GM12875 (cell line): ENCODE data around the gene HASPIN.

Source experiments
- H3K4me3 ChIP-seq: one replicate; pipeline ENCODE4 v1.5.1; 2011; ENCODE audit warnings: low read depth, low read length, control low read depth
- TF ChIP-seq, protein P1 (sequence below): IDR thresholded peaks from 2 replicates; pipeline ENCODE4 v1.5.1; 2011; ENCODE audit warnings: low read depth, mild to moderate bottlenecking, control low read depth, inconsistent platforms, low read length, moderate library complexity, borderline replicate concordance; ENCODE audit not compliant: insufficient read depth

HASPIN gene

DNA sequence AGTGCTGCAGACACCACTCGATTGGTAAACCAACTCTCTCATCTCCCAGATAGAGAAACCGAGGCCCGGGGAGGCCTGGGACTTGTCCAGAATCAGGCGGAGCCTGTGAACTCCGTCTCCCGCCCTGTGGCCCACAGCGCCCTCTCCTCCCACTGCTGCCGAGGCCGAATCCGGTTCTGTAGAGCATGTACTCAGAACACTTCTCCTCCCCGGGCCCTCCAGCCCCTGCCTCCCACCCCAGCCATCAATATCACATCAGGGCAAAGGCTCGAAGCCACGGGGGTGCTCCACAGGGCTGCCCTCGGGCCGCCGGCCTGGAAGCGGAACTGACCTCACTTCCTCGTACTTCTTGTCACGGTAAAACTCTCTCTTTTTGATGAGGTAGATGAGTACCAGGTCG, 42.1 kb upstream of the HASPIN start:
- no peak overlapping the region for H3K4me3 ChIP-seq
- TF ChIP-seq, protein P1, sequence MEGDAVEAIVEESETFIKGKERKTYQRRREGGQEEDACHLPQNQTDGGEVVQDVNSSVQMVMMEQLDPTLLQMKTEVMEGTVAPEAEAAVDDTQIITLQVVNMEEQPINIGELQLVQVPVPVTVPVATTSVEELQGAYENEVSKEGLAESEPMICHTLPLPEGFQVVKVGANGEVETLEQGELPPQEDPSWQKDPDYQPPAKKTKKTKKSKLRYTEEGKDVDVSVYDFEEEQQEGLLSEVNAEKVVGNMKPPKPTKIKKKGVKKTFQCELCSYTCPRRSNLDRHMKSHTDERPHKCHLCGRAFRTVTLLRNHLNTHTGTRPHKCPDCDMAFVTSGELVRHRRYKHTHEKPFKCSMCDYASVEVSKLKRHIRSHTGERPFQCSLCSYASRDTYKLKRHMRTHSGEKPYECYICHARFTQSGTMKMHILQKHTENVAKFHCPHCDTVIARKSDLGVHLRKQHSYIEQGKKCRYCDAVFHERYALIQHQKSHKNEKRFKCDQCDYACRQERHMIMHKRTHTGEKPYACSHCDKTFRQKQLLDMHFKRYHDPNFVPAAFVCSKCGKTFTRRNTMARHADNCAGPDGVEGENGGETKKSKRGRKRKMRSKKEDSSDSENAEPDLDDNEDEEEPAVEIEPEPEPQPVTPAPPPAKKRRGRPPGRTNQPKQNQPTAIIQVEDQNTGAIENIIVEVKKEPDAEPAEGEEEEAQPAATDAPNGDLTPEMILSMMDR = no peak

GRCh38 chr17:3682033-3682432, 41.7 kb upstream of the HASPIN start:
- TF ChIP-seq, protein P1 = no peak

GRCh38 chr17:3683054-3683511, 40.6 kb upstream of the HASPIN start:
- H3K4me3 ChIP-seq = no peak overlapping the region
- TF ChIP-seq, protein P1 = peak; percentile 98

More at GRCh38 chr17:3682033-3682432, 41.7 kb upstream of the HASPIN start:
- H3K4me3 ChIP-seq = no peak overlapping the region

DNA sequence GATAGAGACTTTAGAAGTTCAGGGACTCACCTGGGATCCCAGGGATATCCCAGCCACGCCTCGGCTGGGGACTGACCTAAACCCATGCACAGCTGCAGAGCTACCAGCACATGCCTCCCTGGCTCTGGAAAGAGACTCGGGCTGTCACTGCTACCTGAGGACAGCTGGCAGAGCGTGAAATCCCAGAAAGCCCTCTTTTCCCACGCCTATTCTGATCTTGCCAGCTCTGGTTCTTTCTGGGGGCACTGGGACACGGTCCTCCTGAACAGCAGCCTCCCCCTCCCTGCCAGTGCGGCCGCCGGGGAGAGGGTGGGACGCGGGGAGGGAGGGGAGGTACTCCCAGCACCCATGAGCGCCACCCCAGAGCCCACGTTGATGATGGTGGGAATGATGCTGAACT, 38.5 kb upstream of the HASPIN start:
- TF ChIP-seq, protein P1 = no peak
- H3K4me3 ChIP-seq = no peak overlapping the region

DNA sequence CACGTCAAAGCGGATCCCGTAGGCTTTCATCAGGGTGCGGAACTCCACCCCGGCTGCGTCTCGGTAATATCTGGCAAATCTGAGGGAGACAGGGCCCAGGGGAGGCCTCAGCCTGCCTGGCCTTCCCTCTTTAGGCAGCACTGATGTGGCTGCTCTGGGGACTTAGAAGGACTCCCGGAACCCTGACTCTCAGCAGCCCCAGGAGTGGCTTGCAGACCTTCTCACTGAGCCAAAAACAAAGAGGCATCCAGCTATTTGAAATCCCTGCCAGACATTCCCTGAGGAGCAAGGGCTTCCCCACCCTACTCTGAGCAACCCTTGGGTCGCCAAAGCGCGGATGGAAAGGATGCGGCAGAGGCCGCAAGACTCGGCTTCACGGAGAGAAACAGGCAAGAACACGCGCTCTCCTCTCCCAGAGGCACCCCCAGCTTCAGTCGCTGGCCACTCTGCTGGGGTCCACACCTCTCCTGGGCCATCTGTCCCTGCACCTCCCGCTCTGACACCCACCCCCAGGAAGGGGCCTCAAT, 35.6 kb upstream of the HASPIN start:
- no peak overlapping the region for H3K4me3 ChIP-seq
- TF ChIP-seq, protein P1 = no peak

GRCh38 chr17:3688852-3689261, 34.8 kb upstream of the HASPIN start:
- H3K4me3 ChIP-seq = no peak overlapping the region
- TF ChIP-seq, protein P1 = no peak

DNA sequence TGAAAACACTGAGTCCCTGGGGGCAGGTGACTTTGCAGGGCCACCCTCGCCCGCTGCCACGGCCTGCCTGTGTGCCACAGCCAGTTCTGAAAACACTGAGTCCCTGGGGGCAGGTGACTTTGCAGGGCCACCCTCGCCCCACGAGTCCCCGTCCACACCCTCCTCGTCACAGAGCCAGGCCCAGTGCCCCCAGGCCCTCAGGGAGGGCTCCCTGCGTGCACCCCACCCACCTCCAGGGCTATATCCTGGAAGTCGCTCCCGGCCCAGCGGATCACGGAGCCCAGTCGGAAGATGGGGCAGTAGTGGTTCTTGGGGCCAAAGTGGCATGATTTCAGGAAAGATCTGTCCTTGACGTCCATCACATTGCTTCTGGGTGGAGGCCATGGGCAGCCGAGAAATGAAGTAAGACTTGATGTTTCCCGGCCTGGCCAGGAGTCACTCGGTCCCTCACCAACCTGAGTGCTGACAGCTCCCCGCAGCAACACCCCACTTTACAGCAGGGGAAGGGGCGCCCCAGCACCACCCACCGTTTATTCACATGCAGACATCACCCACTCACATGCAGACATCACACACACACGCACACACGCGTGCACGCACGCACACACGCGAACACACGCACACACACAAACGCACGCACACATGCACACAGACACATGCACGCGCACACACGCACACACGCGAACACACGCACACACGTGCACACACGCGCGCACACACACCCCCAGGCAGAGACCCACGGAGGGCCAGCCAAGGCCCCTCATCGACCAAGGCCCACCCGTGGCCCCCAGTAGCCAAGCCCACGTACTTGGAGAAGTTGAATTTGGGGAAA, 34.2 kb upstream of the HASPIN start:
- H3K4me3 ChIP-seq = no peak overlapping the region
- TF ChIP-seq, protein P1 = no peak
